H1 (cell line): ENCODE results near the gene RIPOR3. TPM values are rescaled to one million over a fixed set of nuclear protein-coding genes. Genes with fewer than 3 reads are reported as not detected.

Source experiments
- CTCF ChIA-PET: fragments of 300-600 bp; sonication (Branson Sonifier 250); formaldehyde crosslinking; loops from one replicate; lab custom pipeline; 2021; ENCODE audit not compliant: partially characterized antibody; lab: Charles Lee
- POLR2A ChIA-PET: fragments of 300-600 bp; sonication (Branson Sonifier 250); formaldehyde crosslinking; loops from one replicate; lab custom pipeline; 2021; ENCODE audit warnings: inconsistent platforms; ENCODE audit not compliant: partially characterized antibody; lab: Charles Lee
- DNase-seq, 2 experiments: peaks; one replicate each; pipeline versions ENCODE4 v3.0.0 to v3.0.0-alpha.2; 2010 to 2022; ENCODE audit warnings: low spot score in 2 of 2, low read depth in 1 of 2, mixed read lengths in 1 of 2
- FAIRE-seq: peaks from 2 replicates; lab custom pipeline; 2011; peaks lifted over from hg19 to GRCh38; lab: Jason Lieb, UNC
- H2AFZ ChIP-seq: 2 replicates; pipeline ENCODE4 v1.8.1; 2012; ENCODE audit warnings: low read length, inconsistent platforms
- H2AK5ac ChIP-seq: 2 replicates; pipeline ENCODE4 v1.6.1; 2013; ENCODE audit warnings: low read depth, low read length
- H2BK120ac ChIP-seq: replicated peaks from 2 replicates; pipeline ENCODE3; 2013; ENCODE audit warnings: low read depth, low read length, inconsistent platforms
- H2BK12ac ChIP-seq: 2 replicates; pipeline ENCODE4 v1.6.1; 2013; ENCODE audit warnings: low read depth, low read length
- H2BK15ac ChIP-seq: 2 replicates; pipeline ENCODE4 v1.6.1; 2013; ENCODE audit warnings: low read length
- H2BK20ac ChIP-seq: 2 replicates; pipeline ENCODE4 v1.6.1; 2013; ENCODE audit warnings: low read length
- H2BK5ac ChIP-seq: 2 replicates; pipeline ENCODE4 v1.6.1; 2013; ENCODE audit warnings: low read depth, low read length
- H3K14ac ChIP-seq: 2 replicates; pipeline ENCODE4 v1.6.1; 2013; ENCODE audit warnings: inconsistent platforms; ENCODE audit not compliant: insufficient read length
- H3K18ac ChIP-seq: 2 replicates; pipeline ENCODE4 v1.6.1; 2013; ENCODE audit warnings: low read length; ENCODE audit errors: extremely low read depth
- H3K23ac ChIP-seq: 2 replicates; pipeline ENCODE4 v1.6.1; 2013; ENCODE audit warnings: inconsistent platforms; ENCODE audit not compliant: insufficient read length
- H3K23me2 ChIP-seq: 2 replicates; pipeline ENCODE4 v1.6.1; 2013; ENCODE audit warnings: low read depth, low read length
- H3K27ac ChIP-seq: 2 replicates; pipeline ENCODE4 v1.6.1; 2011; ENCODE audit warnings: low read depth, low read length, inconsistent platforms
- H3K27me3 ChIP-seq, 4 experiments: replicated peaks in 1 of 4; 1 replicate in 1 of 4; 2 replicates in 3 of 4; pipeline versions ENCODE4 v1.6.1 to v1.8.1; 2011 to 2013; ENCODE audit warnings: low read length in 3 of 4, mild to moderate bottlenecking in 3 of 4, inconsistent platforms in 2 of 4, mixed read lengths in 2 of 4, moderate library complexity in 1 of 4; ENCODE audit not compliant: control insufficient read depth in 3 of 4, insufficient read depth in 3 of 4; ENCODE audit errors: extremely low read depth in 1 of 4
- H3K36me3 ChIP-seq, 4 experiments: 2 replicates each; pipeline versions ENCODE4 v1.6.1 to v1.8.1; 2011 to 2013; ENCODE audit warnings: mild to moderate bottlenecking in 4 of 4, low read length in 3 of 4, moderate library complexity in 2 of 4, control low read depth in 1 of 4, inconsistent platforms in 1 of 4; ENCODE audit not compliant: insufficient read depth in 4 of 4, control insufficient read depth in 2 of 4
- H3K4ac ChIP-seq: replicated peaks from 2 replicates; pipeline ENCODE3; 2013; ENCODE audit warnings: low read length, low read depth, mixed read lengths, inconsistent platforms; ENCODE audit not compliant: insufficient read length
- H3K4me1 ChIP-seq, 4 experiments: replicated peaks in 1 of 4; 1 replicate in 1 of 4; 2 replicates in 3 of 4; pipeline versions ENCODE4 v1.6.1 to v1.8.1; 2011 to 2013; ENCODE audit warnings: low read length in 3 of 4, inconsistent platforms in 2 of 4, mixed read lengths in 1 of 4; ENCODE audit not compliant: insufficient read depth in 4 of 4, control insufficient read depth in 3 of 4
- H3K4me2 ChIP-seq, 2 experiments: 2 replicates each; pipeline versions ENCODE4 v1.6.1 to v1.8.1; 2011 to 2013; ENCODE audit warnings: low read depth in 2 of 2, low read length in 2 of 2, control low read depth in 1 of 2, inconsistent platforms in 1 of 2, mild to moderate bottlenecking in 1 of 2; ENCODE audit not compliant: insufficient read depth in 1 of 2
- H3K4me3 ChIP-seq, 4 experiments: fragments of 200-600, 300-600 bp in 1 of 4; sonication (generic), shearing (Covaris generic), sonication (Bioruptor Twin) in 1 of 4; 2 replicates each; pipeline versions ENCODE4 v1.5.1 to v1.8.1; 2011 to 2016; ENCODE audit warnings: low read length in 4 of 4, low read depth in 3 of 4, control low read depth in 2 of 4, inconsistent platforms in 2 of 4, mild to moderate bottlenecking in 2 of 4, mixed read lengths in 1 of 4, moderate library complexity in 1 of 4; ENCODE audit not compliant: insufficient read depth in 2 of 4; ENCODE audit errors: extremely low read depth in 1 of 4
- H3K56ac ChIP-seq: replicated peaks from 2 replicates; pipeline ENCODE3; 2013; ENCODE audit warnings: low read depth, mild to moderate bottlenecking, mixed read lengths, low read length, inconsistent platforms; ENCODE audit not compliant: insufficient read length
- H3K79me1 ChIP-seq: 2 replicates; pipeline ENCODE4 v1.6.1; 2013; ENCODE audit warnings: low read depth, low read length, control low read depth
- H3K79me2 ChIP-seq, 2 experiments: 2 replicates each; pipeline versions ENCODE4 v1.6.1 to v1.8.1; 2012 to 2013; ENCODE audit warnings: low read length in 2 of 2, mild to moderate bottlenecking in 2 of 2, inconsistent platforms in 1 of 2; ENCODE audit not compliant: insufficient read depth in 2 of 2, control insufficient read depth in 1 of 2
- H3K9ac ChIP-seq, 4 experiments: replicated peaks in 1 of 4; 1 replicate in 1 of 4; 2 replicates in 3 of 4; pipeline versions ENCODE4 v1.6.1 to v1.8.1; 2011 to 2013; ENCODE audit warnings: low read depth in 3 of 4, low read length in 3 of 4, control low read depth in 2 of 4, mild to moderate bottlenecking in 2 of 4, moderate library complexity in 2 of 4, inconsistent platforms in 1 of 4; ENCODE audit errors: extremely low read depth in 1 of 4
- H3K9me3 ChIP-seq, 2 experiments: 2 replicates each; pipeline versions ENCODE4 v1.6.1 to v1.8.1; 2012 to 2013; ENCODE audit warnings: mild to moderate bottlenecking in 2 of 2, moderate library complexity in 2 of 2, control low read depth in 1 of 2, inconsistent platforms in 1 of 2, low read depth in 1 of 2, low read length in 1 of 2, mixed read lengths in 1 of 2; ENCODE audit not compliant: insufficient read depth in 2 of 2
- H4K20me1 ChIP-seq, 2 experiments: replicated peaks in 1 of 2; 2 replicates each; pipeline versions ENCODE3 to v1.8.1; 2011 to 2013; ENCODE audit warnings: inconsistent platforms in 2 of 2, low read length in 2 of 2, mild to moderate bottlenecking in 1 of 2; ENCODE audit not compliant: insufficient read depth in 2 of 2, control insufficient read depth in 1 of 2
- H4K5ac ChIP-seq: 2 replicates; pipeline ENCODE4 v1.6.1; 2013; ENCODE audit warnings: low read length, low read depth, mixed read lengths, inconsistent platforms; ENCODE audit not compliant: insufficient read length
- H4K8ac ChIP-seq: 2 replicates; pipeline ENCODE4 v1.8.0; 2013; ENCODE audit warnings: mild to moderate bottlenecking, moderate library complexity, low read length, inconsistent platforms; ENCODE audit not compliant: insufficient read depth; ENCODE audit errors: extremely low read depth
- H4K91ac ChIP-seq: replicated peaks from 2 replicates; pipeline ENCODE3; 2013; ENCODE audit warnings: low read length, mixed read lengths, inconsistent platforms; ENCODE audit not compliant: insufficient read length
- ASH2L ChIP-seq: fragments of 200-600, 300-600 bp; sonication (generic); IDR thresholded peaks from one replicate; pipeline ENCODE4 v1.7.1; 2017; ENCODE audit warnings: low read length
- EZH2 ChIP-seq: fragments of 200-600 bp; sonication (generic); IDR thresholded peaks from 2 replicates; pipeline ENCODE4 v1.7.1; 2012; ENCODE audit warnings: low read depth, mild to moderate bottlenecking, moderate library complexity, low read length, inconsistent platforms; ENCODE audit not compliant: severe bottlenecking
- HDAC2 ChIP-seq, 2 experiments: fragments of 300-600 bp in 1 of 2; sonication (generic) in 1 of 2; IDR thresholded peaks; 2 replicates each; pipeline ENCODE4 v1.6.1; 2011 to 2012; ENCODE audit warnings: low read depth in 2 of 2, low read length in 2 of 2, mild to moderate bottlenecking in 2 of 2, moderate library complexity in 2 of 2, borderline replicate concordance in 1 of 2, inconsistent platforms in 1 of 2
- KDM4A ChIP-seq: IDR thresholded peaks from one replicate; pipeline ENCODE4 v1.7.1; 2012; ENCODE audit warnings: low read depth, mild to moderate bottlenecking, moderate library complexity, low read length, inconsistent platforms; ENCODE audit not compliant: severe bottlenecking
- POU5F1 ChIP-seq: IDR thresholded peaks from 2 replicates; pipeline ENCODE4 v1.6.1; 2011; ENCODE audit warnings: low read depth, mild to moderate bottlenecking, low read length, moderate library complexity
- WGBS, 2 experiments: shearing (Covaris generic) in 1 of 2; methylation state at CpG; one replicate each; pipeline versions ENCODE4 v1.1.6 to v1.1.7; 2013 to 2015; ENCODE audit warnings: low lambda C conversion rate in 2 of 2, mixed read lengths in 2 of 2, inconsistent platforms in 1 of 2, low coverage in 1 of 2, missing lambda C conversion rate in 1 of 2; ENCODE audit not compliant: insufficient replicate concordance in 2 of 2, insufficient coverage in 1 of 2, insufficient read length in 1 of 2; ENCODE audit errors: extremely low coverage in 1 of 2, missing lambda C conversion rate in 1 of 2; 5-methylcytosine and 5-hydroxymethylcytosine counted together
- polyA plus RNA-seq, 7 experiments: library from polyadenylated mRNA; depleted of rRNA in 3 of 7; stranded (reverse) in 5 of 7; unstranded in 2 of 7; fragments of >200 nt in 5 of 7; fragments of 200-250 nt in 2 of 7; gene quantifications; 1 replicate in 5 of 7; 2 replicates in 1 of 7; 4 replicates in 1 of 7; pipeline versions ENCODE4 v1.2.1 to v1.2.3, GENCODE V29; 2011 to 2013; ENCODE audit warnings: missing spikeins in 2 of 7, mixed read lengths in 2 of 7
- total RNA-seq: library from RNA; stranded (reverse); fragmentation: NEBNext Ultra II Directional; extraction: Animal tissue kit (Norgen Biotek cat#: 25700); gene quantifications from 2 replicates; pipeline ENCODE4 v1.2.1, GENCODE V29; 2021
- TF ChIP-seq, protein P1 (sequence below): IDR thresholded peaks from 2 replicates; pipeline ENCODE4 v1.6.1; 2012; ENCODE audit warnings: inconsistent platforms

Gene RIPOR3
- total and polyA plus RNA-seq, 2 of the 8 experiments (the other 6 are each of a cell fraction or from before 2014, with no cell fraction given) = 3.6 to 4.5 TPM

DNA sequence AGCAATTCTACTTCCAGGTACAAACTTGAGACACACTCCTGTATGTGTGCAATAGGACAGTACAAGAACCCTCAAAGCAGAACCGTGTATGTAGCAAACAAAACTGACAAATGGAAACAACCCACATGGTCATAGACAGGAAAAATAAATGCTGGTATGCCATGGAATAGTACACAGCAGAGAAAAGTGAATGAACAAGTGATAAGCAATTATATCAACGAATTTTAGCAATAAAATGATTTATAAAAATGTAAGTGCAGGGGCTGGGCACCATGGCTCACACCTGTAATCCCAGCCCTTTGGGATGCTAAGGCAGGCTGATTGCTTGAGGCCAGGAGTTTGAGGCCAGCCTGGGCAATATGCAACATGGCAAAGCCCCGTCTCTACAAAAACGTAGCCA, 9.3 kb downstream of the RIPOR3 start:
- 89% methylated on average over 4 of the region's 4 CpGs; no CpG with 5 or more reads in 1 of the 2 experiments for WGBS, 2 experiments
- no peak overlapping the region for H2BK15ac ChIP-seq
- H3K9me3 ChIP-seq = no peaks in the 10 kb centered on the region
- no peak overlapping the region for H2BK120ac ChIP-seq
- no peak overlapping the region for H2BK20ac ChIP-seq
- FAIRE-seq = no peak
- no peak overlapping the region for H2BK12ac ChIP-seq
- H3K27me3 ChIP-seq = no peaks in the 10 kb centered on the region
- no peak overlapping the region for H3K14ac ChIP-seq
- H3K9ac ChIP-seq = no peak overlapping the region
- no peak for TF ChIP-seq ASH2L
- no peak for TF ChIP-seq EZH2
- TF ChIP-seq HDAC2 (IDR thresholded peaks at IDR 0.05; ENCODE audit: borderline replicate concordance in 1 of 2, low read depth in 2 of 2, low read length in 2 of 2) = no peak
- no peak for TF ChIP-seq POU5F1
- no peak for TF ChIP-seq KDM4A
- TF ChIP-seq, protein P1, sequence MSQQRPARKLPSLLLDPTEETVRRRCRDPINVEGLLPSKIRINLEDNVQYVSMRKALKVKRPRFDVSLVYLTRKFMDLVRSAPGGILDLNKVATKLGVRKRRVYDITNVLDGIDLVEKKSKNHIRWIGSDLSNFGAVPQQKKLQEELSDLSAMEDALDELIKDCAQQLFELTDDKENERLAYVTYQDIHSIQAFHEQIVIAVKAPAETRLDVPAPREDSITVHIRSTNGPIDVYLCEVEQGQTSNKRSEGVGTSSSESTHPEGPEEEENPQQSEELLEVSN = no peak
- no peak for DNase-seq
- H2AFZ ChIP-seq = no peak overlapping the region
- H3K79me1 ChIP-seq = no peaks in the 10 kb centered on the region
- no peaks in the 10 kb centered on the region for H3K36me3 ChIP-seq
- ChIA-PET CTCF (interaction anchor here (0.9 kb wide), 1 partner anchor 12 kb away, joined by 3 read pairs; no protein-coding TSS in a partner anchor), POLR2A (no interaction called here)
- no peak overlapping the region for H3K56ac ChIP-seq
- H3K4me2 ChIP-seq = no peak overlapping the region
- H2AK5ac ChIP-seq = no peak overlapping the region
- no peak overlapping the region for H3K4ac ChIP-seq
- H3K4me3 ChIP-seq = no peak overlapping the region
- no peak overlapping the region for H4K8ac ChIP-seq
- no peak overlapping the region for H4K5ac ChIP-seq
- H3K4me1 ChIP-seq = peaks cover 0 to 2% (median 0%) of the 10 kb centered on the region in 4 experiments; a peak in 2 of 7 replicates
- H4K20me1 ChIP-seq = no peaks in the 10 kb centered on the region
- no peak overlapping the region for H3K18ac ChIP-seq
- H2BK5ac ChIP-seq = no peak overlapping the region
- no peak overlapping the region for H3K23ac ChIP-seq
- H3K79me2 ChIP-seq = no peaks in the 10 kb centered on the region
- H3K23me2 ChIP-seq = no peaks in the 10 kb centered on the region
- H3K27ac ChIP-seq = no peak overlapping the region
- H4K91ac ChIP-seq = no peak overlapping the region
